Stimulated activated CD4-positive, alpha-beta T cell treated with anti-CD3 and anti-CD28 coated beads, TNF-alpha, amount 100 ng/mL, for 48 hours (primary cell): ENCODE results near the gene MAP3K20.
"Not testable (repeated sequence)": the region's sequence is repeated elsewhere in the genome, so short reads cannot be mapped to it uniquely, and the experiment has no call there.

ENCODE experiments used
- DNase-seq, 3 donors: peaks; one replicate each; pipeline ENCODE4 v3.0.0-alpha.2; 2020; ENCODE audit warnings: low read depth in 3 of 3

Gene MAP3K20

GRCh38 chr2:173278794-173279526, 203.3 kb downstream of the MAP3K20 start:
- no peak for DNase-seq

GRCh38 chr2:173279527-173279868, 203.9 kb downstream of the MAP3K20 start:
- no peak for DNase-seq

- no peak for DNase-seq
Observed at GRCh38 chr2:173280853-173281252, 205.2 kb downstream of the MAP3K20 start.

- not testable (repeated sequence) for DNase-seq
Observed at GRCh38 chr2:173281898-173282297, 206.3 kb downstream of the MAP3K20 start.

- no peak for DNase-seq
Observed at GRCh38 chr2:173282795-173283545, 207.3 kb downstream of the MAP3K20 start.

GRCh38 chr2:173286153-173286809, 210.6 kb downstream of the MAP3K20 start:
- no peak for DNase-seq

GRCh38 chr2:173287594-173287993, 211.9 kb downstream of the MAP3K20 start:
- DNase-seq, result no peak

- peak in 2 of 3 donors; percentile 8 to 22 for DNase-seq
Observed at GRCh38 chr2:173288561-173288960, 212.9 kb downstream of the MAP3K20 start.

- DNase-seq, result no peak
Observed at GRCh38 chr2:173290046-173290445, 214.4 kb downstream of the MAP3K20 start.

GRCh38 chr2:173290518-173290917, 214.9 kb downstream of the MAP3K20 start:
- DNase-seq, result no peak

- DNase-seq, result no peak
Observed at GRCh38 chr2:173291412-173291811, 215.8 kb downstream of the MAP3K20 start.

- no peak for DNase-seq
Observed at GRCh38 chr2:173296235-173296634, 220.6 kb downstream of the MAP3K20 start.

- no peak for DNase-seq
Observed at GRCh38 chr2:173298536-173299097, 223.0 kb downstream of the MAP3K20 start.

GRCh38 chr2:173299764-173300163, 224.1 kb downstream of the MAP3K20 start:
- DNase-seq, result no peak

GRCh38 chr2:173300458-173300857, 224.8 kb downstream of the MAP3K20 start:
- no peak for DNase-seq

- not testable (repeated sequence) for DNase-seq
Observed at GRCh38 chr2:173301549-173301948, 225.9 kb downstream of the MAP3K20 start.

GRCh38 chr2:173305303-173305702, 229.7 kb downstream of the MAP3K20 start:
- no peak for DNase-seq

GRCh38 chr2:173307293-173307692, 231.6 kb downstream of the MAP3K20 start:
- no peak for DNase-seq

GRCh38 chr2:173309370-173309769, 233.7 kb downstream of the MAP3K20 start:
- not testable (repeated sequence) for DNase-seq

GRCh38 chr2:173311844-173312606, 236.4 kb downstream of the MAP3K20 start:
- no peak for DNase-seq
